Uterus (tissue), 2 donors: Measurements from ENCODE around the gene ZNF668.

ENCODE experiments used
- CTCF ChIP-seq, 4 experiments: fragments of 200-600 bp in 2 of 4; fragments of 450-650 bp in 2 of 4; sonication (generic) in 2 of 4; IDR thresholded peaks; one replicate each; pipeline ENCODE4 v1.5.1; 2016 to 2019; ENCODE audit warnings: antibody characterized with exemption in 4 of 4, mild to moderate bottlenecking in 2 of 4, moderate library complexity in 1 of 4
- POLR2A ChIP-seq, 2 donors: fragments of 450-650 bp; IDR thresholded peaks; one replicate each; pipeline ENCODE4 v1.6.1; 2016; ENCODE audit warnings: antibody characterized with exemption in 2 of 2, mild to moderate bottlenecking in 1 of 2, moderate library complexity in 1 of 2

GRCh38 chr16:31087971-31088370 lies 13.9 kb upstream of the ZNF668 start:
- TF ChIP-seq CTCF (IDR thresholded peaks at IDR 0.05) (no peak), POLR2A (IDR thresholded peaks at IDR 0.05) (no peak)
